Esophagus muscularis mucosa (tissue), 4 donors: Measurements from ENCODE around the gene RIN3. TPM values are rescaled to one million over a fixed set of nuclear protein-coding genes. Genes with fewer than 3 reads are reported as not detected.

Experiments used
- DNase-seq: peaks from one replicate; pipeline ENCODE4 v3.0.0-alpha.2; 2017; ENCODE audit errors: extremely low spot score
- H3K27ac ChIP-seq, 4 donors: fragments of 200-600 bp; sonication (generic); replicated peaks in 1 of 4; 1 replicate in 3 of 4; 2 replicates in 1 of 4; pipeline ENCODE4 v1.5.1; 2016 to 2019; ENCODE audit warnings: mild to moderate bottlenecking in 1 of 4
- H3K27me3 ChIP-seq, 4 donors: fragments of 200-600 bp; sonication (generic); one replicate each; pipeline versions ENCODE4 v1.5.1 to v1.6.0; 2016 to 2019
- H3K36me3 ChIP-seq, 4 donors: fragments of 200-600 bp; sonication (generic); one replicate each; pipeline ENCODE4 v1.5.1; 2016 to 2019
- H3K4me1 ChIP-seq, 4 donors: fragments of 200-600 bp; sonication (generic); one replicate each; pipeline ENCODE4 v1.5.1; 2016 to 2019
- H3K4me3 ChIP-seq, 4 donors: fragments of 200-600 bp; sonication (generic); 1 replicate in 2 of 4; 2 replicates in 2 of 4; pipeline ENCODE4 v1.5.1; 2016 to 2019; ENCODE audit warnings: mild to moderate bottlenecking in 4 of 4, moderate library complexity in 1 of 4
- H3K9me3 ChIP-seq, 4 donors: fragments of 200-600 bp; sonication (generic); 1 replicate in 3 of 4; 2 replicates in 1 of 4; pipeline ENCODE4 v1.5.1; 2016 to 2019
- EP300 ChIP-seq: sonication (generic); formaldehyde crosslinking; IDR thresholded peaks from one replicate; pipeline ENCODE4 v1.6.1; 2017; ENCODE audit warnings: antibody characterized with exemption
- POLR2A ChIP-seq: fragments of 450-650 bp; IDR thresholded peaks from one replicate; pipeline ENCODE4 v1.6.1; 2017; ENCODE audit warnings: antibody characterized with exemption, moderate library complexity, mild to moderate bottlenecking, low read depth
- POLR2AphosphoS5 ChIP-seq, 2 donors: sonication (generic); formaldehyde crosslinking; IDR thresholded peaks; one replicate each; pipeline ENCODE4 v1.6.1; 2017; ENCODE audit warnings: antibody characterized with exemption in 2 of 2
- WGBS: methylation state at CpG from one replicate; pipeline ENCODE4 v1.1.5; 2018; 5-methylcytosine and 5-hydroxymethylcytosine counted together
- intact Hi-C: fragments of 100-400 bp; cut with DNase I; formaldehyde crosslinking; loops from one replicate; pipeline ENCODE4 v1.15.1; 2023
- total RNA-seq, 4 donors: library from RNA; depleted of rRNA; stranded (reverse); fragments of >200 nt; gene quantifications; one replicate each; pipeline versions ENCODE4 v1.1.0 to v1.2.1, GENCODE V29; 2016
- TF ChIP-seq, protein P1 (sequence below), 3 experiments: fragments of 200-600 bp in 2 of 3; fragments of 450-650 bp in 1 of 3; sonication (generic) in 2 of 3; IDR thresholded peaks; one replicate each; pipeline ENCODE4 v1.5.1; 2017 to 2019; ENCODE audit warnings: antibody characterized with exemption in 3 of 3, mild to moderate bottlenecking in 2 of 3, moderate library complexity in 1 of 3

RIN3 gene
- total RNA-seq, 4 donors from 2014 or later: 10.6 to 20.0 (median 13.1) TPM

DNA sequence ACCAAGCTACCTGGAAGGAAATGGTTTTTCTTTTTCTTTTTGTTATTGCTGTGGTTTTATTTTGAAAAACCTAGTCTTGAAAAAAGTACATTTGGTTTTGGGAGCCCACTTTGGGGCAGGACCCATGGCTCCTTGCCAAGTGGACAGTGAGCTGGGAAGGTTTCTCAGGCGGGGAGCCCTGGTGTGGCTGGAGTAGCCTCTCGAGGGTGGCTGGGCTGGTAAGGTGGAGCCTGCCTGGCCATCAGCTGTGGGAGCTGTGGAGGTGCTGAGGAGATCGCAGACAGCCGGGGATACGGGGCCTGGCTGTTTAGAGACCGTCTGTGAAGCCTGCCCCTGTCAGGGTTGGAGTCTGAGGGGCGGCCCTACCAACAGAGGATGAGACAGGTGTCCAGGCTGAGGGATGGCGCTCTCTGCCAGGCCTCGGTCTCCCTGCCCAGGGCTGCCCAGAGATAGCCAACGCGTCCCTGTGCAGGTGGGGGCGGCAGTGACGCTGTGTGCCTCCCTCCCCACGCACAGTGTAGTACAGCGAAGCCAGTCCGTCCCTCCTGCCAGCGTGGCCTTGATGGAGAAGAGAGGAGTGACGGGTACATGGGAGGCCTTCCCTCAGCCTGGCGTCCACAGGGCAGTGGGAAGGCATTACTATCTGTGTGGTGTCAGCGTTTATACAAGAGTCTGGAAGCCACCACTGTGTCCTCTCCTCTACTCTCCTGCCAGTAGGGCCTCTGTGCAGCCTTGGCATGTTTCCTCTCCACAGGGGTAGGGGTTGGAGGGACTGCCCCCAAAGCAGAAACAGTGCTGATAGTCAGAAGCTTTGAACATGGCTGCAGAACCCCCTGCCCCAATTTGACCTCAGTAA lies 5.9 kb downstream of the RIN3 start:
- H3K4me1 ChIP-seq: peaks cover 4 to 51% (median 31%) of the 10 kb centered on the region in 4 donors
- no peak for DNase-seq
- H3K9me3 ChIP-seq: no peaks in the 10 kb centered on the region
- intact Hi-C loops: no loop called here
- no peak overlapping the region for H3K4me3 ChIP-seq
- TF ChIP-seq, protein P1, sequence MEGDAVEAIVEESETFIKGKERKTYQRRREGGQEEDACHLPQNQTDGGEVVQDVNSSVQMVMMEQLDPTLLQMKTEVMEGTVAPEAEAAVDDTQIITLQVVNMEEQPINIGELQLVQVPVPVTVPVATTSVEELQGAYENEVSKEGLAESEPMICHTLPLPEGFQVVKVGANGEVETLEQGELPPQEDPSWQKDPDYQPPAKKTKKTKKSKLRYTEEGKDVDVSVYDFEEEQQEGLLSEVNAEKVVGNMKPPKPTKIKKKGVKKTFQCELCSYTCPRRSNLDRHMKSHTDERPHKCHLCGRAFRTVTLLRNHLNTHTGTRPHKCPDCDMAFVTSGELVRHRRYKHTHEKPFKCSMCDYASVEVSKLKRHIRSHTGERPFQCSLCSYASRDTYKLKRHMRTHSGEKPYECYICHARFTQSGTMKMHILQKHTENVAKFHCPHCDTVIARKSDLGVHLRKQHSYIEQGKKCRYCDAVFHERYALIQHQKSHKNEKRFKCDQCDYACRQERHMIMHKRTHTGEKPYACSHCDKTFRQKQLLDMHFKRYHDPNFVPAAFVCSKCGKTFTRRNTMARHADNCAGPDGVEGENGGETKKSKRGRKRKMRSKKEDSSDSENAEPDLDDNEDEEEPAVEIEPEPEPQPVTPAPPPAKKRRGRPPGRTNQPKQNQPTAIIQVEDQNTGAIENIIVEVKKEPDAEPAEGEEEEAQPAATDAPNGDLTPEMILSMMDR (IDR thresholded peaks at IDR 0.05): no peak
- TF ChIP-seq POLR2AphosphoS5 (IDR thresholded peaks at IDR 0.05) (no peak), EP300 (no peak), POLR2A (no peak)
- 84% methylated on average over 15 of the region's 20 CpGs for WGBS
- no peaks in the 10 kb centered on the region for H3K27me3 ChIP-seq
- no peaks in the 10 kb centered on the region for H3K36me3 ChIP-seq
- no peak overlapping the region for H3K27ac ChIP-seq

DNA sequence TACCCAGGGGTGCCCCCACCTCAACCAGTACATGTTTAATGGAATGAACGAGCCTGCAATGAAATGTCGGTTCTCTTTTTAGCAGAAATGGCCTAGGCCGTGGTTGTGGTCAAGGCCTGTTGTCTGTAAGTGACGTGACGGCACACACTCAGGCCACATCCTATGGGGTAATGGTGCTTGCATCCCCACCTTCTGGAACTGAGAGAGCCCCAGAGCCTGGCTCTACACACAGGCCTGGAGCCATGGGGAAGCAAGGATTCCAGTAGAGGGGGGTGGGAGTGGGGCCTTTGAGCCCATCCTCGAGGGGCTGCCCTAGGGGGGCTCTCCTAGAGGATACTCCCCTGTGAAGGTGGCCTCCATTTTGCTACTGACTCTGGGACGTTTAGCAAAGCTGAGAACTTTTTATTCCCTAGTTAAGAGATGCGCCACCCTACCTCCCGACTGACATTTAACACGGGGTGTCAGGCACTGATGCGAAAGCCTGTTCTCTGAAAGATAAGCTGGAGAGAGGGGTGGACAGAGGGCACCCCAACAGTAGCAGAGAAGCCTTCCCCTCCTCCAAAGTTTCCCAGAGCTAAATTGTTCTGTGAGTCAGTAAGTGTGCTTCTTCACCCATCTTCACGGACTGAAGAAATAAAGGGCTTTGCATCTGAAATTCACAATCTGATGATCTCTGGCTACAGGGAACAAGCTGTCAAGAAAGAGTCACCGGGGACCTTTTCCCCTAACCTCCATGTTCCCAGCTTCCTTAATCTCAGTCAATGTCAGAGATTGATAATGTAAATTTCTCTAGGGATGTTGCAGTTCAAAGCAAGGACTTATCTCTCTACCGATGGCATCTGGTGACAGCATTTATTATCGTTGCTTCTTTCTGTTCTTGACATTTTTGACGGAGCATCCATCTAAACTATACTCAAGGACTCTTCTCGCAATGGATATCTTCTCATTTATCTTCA lies 6.8 kb downstream of the RIN3 start:
- no peaks in the 10 kb centered on the region for H3K27me3 ChIP-seq
- H3K4me3 ChIP-seq: no peak overlapping the region
- peaks cover 0 to 51% (median 31%) of the 10 kb centered on the region in 4 donors for H3K4me1 ChIP-seq
- TF ChIP-seq EP300 (no peak), POLR2A (no peak), POLR2AphosphoS5 (IDR thresholded peaks at IDR 0.05) (no peak)
- TF ChIP-seq, protein P1 (IDR thresholded peaks at IDR 0.05): no peak
- DNase-seq: no peak
- H3K9me3 ChIP-seq: no peaks in the 10 kb centered on the region
- H3K36me3 ChIP-seq: no peaks in the 10 kb centered on the region
- intact Hi-C loops: no loop called here
- WGBS: 85% methylated on average over 15 of the region's 17 CpGs
- H3K27ac ChIP-seq: no peak overlapping the region

- H3K36me3 ChIP-seq: no peaks in the 10 kb centered on the region
- peaks cover 0 to 49% (median 33%) of the 10 kb centered on the region in 4 donors for H3K4me1 ChIP-seq
- H3K4me3 ChIP-seq: no peak overlapping the region
- TF ChIP-seq POLR2A: no peak
- no peak for TF ChIP-seq EP300
- TF ChIP-seq POLR2AphosphoS5 (IDR thresholded peaks at IDR 0.05): no peak
- TF ChIP-seq, protein P1 (IDR thresholded peaks at IDR 0.05): no peak
- 97% methylated on average over 2 of the region's 2 CpGs for WGBS
- DNase-seq: no peak
- intact Hi-C loops: no loop called here
- H3K27me3 ChIP-seq: no peaks in the 10 kb centered on the region
- H3K9me3 ChIP-seq: no peaks in the 10 kb centered on the region
- no peak overlapping the region for H3K27ac ChIP-seq
Measured at GRCh38 chr14:92521058-92521415, 7.5 kb downstream of the RIN3 start.

DNA sequence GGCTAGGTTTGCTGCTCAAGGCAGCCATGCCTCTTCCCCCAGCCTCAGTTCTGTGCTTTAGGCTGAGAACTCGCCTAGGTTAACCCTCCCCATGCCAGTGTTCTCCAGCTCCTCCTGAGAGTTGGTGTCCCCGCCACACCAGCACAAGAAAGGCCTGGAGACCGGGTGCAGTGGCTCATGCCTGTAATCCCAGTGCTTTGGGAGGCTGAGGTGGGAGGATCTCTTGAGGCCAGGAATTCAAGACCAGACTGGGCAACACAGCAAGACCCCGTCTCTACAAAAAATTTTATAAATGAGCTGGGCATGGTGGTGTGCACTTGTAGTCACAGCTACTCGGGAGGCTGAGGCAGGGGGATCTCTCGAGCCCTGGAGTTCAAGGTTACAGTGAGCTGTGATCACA lies 10.2 kb downstream of the RIN3 start:
- 84% methylated on average over 5 of the region's 6 CpGs for WGBS

More for the DNA sequence above, 10.2 kb downstream of the RIN3 start:
- no peak overlapping the region for H3K4me3 ChIP-seq
- no peaks in the 10 kb centered on the region for H3K9me3 ChIP-seq
- H3K27ac ChIP-seq: no peak overlapping the region
- no peaks in the 10 kb centered on the region for H3K36me3 ChIP-seq
- intact Hi-C loops: no loop called here
- DNase-seq: no peak
- H3K27me3 ChIP-seq: no peaks in the 10 kb centered on the region
- TF ChIP-seq POLR2AphosphoS5 (IDR thresholded peaks at IDR 0.05): no peak
- TF ChIP-seq POLR2A: no peak
- peaks cover 0 to 31% (median 25%) of the 10 kb centered on the region in 4 donors for H3K4me1 ChIP-seq
